Esophagus mucosa (tissue), 1 donor: ENCODE results near the gene SKAP1. TPM values are rescaled to one million over a fixed set of nuclear protein-coding genes. Genes with fewer than 3 reads are reported as not detected.
"Not testable (repeated sequence)": the region's sequence is repeated elsewhere in the genome, so short reads cannot be mapped to it uniquely, and the experiment has no call there.

Experiments
- ATAC-seq: fragments of 200-7000 bp; cut with Tn5 transposase; one replicate; pipeline ENCODE4 v1.9.1; 2020
- total RNA-seq: library from RNA; stranded (reverse); gene quantifications from one replicate; pipeline ENCODE4 v1.2.4, GENCODE V29; 2023
- donor health status: DM: yes; HTN: yes; CAD: no.

SKAP1 gene
- total RNA-seq, 1 donor from 2014 or later: 0.68 TPM

GRCh38 chr17:48368352-48368908, 61.6 kb downstream of the SKAP1 start:
- ATAC-seq: no peak

- no peak for ATAC-seq
These were observed 66.9 kb downstream of the SKAP1 start for GRCh38 chr17:48363161-48363560.

DNA sequence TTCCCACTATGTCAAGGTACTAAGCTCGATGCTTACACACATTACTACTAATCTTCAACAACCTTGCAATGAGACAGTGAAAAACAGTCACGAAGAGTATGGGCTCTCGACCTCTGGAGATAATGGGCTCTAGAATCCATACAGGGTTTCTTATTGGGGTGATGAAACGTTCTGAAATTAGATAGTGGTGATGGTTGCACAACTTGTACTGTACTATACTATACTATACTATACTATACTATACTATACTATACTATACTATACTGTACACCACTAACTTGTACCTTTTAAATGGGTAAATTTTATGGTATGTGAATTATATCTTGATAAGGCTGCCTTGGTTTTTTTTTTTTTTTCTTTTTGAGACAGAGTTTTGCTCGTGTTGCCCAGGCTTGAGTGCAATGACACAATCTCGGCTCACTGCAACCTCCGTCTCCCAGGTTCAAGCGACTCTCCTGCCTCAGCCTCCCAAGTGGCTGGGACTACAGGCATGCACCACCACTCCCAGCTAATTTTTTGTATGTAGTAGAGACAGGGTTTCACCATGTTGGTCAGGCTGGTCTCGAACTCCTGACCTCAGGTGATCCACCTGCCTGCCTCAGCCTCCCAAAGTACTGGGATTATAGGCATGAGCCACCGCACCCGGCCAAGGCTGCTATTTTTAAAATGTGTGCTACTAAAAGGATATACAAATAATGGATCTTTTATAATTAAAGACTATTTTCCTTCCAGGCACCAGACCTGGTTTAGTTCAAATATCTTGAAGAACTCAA, 69.0 kb downstream of the SKAP1 start:
- not testable (repeated sequence) for ATAC-seq

- no peak for ATAC-seq
These were observed 72.0 kb downstream of the SKAP1 start for GRCh38 chr17:48357779-48358602.

- ATAC-seq: no peak
These were observed 73.1 kb downstream of the SKAP1 start for GRCh38 chr17:48356866-48357265.

GRCh38 chr17:48352630-48353029, 77.4 kb downstream of the SKAP1 start:
- ATAC-seq: no peak

- no peak for ATAC-seq
These were observed 78.1 kb downstream of the SKAP1 start for GRCh38 chr17:48351911-48352332.

DNA sequence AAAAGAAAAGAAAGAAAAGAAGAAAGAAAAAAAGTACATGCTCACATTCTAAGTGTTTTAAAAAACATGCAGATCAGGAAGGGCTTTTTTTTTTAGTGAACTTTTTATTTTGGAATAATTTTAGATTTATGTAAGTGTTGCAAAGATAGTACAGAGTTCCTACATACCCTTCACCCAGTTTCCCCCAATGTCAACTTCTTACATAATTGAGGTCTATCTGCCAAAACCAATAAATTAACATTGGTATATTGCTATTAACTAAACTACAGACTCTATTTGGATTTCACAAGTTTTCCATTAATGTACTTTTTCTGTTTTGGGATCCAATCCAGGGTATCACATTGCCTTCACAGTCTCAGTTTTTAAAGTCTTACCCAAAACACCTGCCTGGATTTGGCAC, 81.7 kb downstream of the SKAP1 start:
- no peak for ATAC-seq

GRCh38 chr17:48347177-48347576, 82.8 kb downstream of the SKAP1 start:
- ATAC-seq: no peak

GRCh38 chr17:48344251-48344650, 85.8 kb downstream of the SKAP1 start:
- ATAC-seq: no peak

- ATAC-seq: no peak
These were observed 89.1 kb downstream of the SKAP1 start for GRCh38 chr17:48340916-48341315.

DNA sequence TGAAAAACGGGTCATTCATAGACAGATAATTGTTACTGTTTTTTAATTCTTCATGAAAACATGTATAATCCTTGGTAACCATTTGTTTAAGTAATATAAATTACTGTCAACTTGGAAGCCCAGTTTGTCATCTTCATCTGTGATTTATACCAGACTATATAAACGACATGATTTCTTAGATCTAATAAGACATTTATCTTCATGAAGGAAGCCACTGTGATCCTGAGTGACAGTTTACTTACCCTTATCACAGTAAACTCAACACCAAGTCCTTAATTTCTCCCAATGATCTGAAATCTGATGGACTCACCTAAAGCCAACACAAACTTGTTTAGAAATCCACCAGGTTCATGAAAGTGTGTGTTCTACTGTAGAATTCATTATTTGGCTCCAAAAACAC, 91.3 kb downstream of the SKAP1 start:
- no peak for ATAC-seq

DNA sequence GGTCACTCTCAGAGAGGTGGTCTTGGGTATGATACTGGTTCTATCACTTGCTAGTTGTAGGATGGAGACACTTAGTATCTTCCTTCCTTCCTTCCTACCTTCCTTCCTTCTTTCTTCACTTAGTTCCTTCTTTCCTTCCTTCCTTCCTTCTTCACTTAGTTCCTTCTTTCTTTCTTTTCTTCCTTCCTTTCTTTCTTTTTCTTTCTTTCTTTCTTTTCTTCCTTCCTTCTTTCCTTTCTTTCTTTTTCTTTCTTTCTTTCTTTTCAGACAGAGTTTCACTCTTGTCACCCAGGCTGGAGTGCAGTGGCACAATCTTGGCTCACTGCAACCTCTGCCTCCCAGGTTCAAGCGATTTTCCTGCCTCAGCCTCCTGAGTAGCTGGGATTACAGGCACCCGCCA, 92.1 kb downstream of the SKAP1 start:
- ATAC-seq: not testable (repeated sequence)

DNA sequence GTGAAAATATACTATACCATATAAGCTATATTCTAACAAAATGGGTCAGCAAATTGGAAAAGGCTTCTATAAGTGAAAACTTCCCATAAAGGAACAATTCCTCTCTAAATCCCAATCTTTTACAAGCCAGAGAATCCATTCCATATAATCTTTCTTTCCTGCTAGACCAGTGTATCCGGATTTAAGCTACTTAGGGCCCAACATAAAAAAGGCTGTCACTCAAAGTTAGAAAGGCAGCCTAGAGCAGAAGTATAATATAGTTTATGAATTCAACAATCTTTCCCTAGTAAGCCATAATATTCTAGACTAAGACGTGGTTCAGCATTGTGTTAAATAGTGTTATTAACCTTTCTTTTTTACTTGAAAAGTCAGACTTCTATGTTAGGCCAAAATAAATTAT, 93.0 kb downstream of the SKAP1 start:
- ATAC-seq: no peak

- ATAC-seq: no peak
These were observed 94.0 kb downstream of the SKAP1 start for GRCh38 chr17:48335858-48336500.

GRCh38 chr17:48335146-48335784, 94.7 kb downstream of the SKAP1 start:
- no peak for ATAC-seq

DNA sequence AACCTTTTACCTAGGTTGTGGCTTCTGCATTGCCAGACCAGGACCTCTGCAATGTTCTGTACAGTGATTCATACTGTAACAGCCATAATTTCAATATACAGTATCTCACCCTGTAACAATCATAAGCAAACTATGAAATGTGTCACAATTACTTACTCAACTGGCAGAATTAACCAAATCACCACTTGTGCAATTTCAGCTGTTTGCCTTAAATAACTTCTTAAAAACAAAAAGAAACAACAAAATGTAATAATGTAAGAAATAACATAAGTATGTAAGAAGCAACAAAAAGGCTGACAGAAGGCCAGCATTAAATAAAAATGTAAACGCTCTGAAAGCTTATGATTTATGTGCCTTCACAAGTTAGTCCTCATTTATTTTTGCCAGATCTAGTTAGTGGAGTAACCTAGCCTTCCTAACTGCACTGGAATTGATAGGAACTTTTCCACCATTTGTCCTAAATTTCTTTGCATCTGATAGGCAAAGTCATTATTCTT, 96.9 kb downstream of the SKAP1 start:
- no peak for ATAC-seq

DNA sequence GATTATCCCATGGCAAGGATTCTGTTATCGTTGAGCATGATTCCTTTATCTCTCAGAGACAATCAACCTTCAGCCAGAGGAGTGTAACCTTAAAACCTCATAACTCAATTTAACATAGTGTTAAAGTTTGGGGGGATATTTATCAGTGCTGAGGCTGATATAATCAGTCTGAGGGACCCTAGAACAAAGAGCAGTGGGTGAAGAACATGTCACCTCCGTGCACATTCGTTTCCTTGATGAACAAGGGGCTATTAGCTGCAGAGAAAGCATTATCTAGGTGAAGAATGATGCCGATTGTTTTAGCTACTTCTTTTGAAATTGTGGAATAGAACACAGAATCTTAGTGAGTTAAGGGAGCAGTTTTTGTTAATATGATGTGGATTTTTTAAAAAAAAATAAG, 99.1 kb downstream of the SKAP1 start:
- no peak for ATAC-seq

GRCh38 chr17:48330421-48330820, 99.6 kb downstream of the SKAP1 start:
- ATAC-seq: no peak

GRCh38 chr17:48328457-48328856, 101.6 kb downstream of the SKAP1 start:
- no peak for ATAC-seq

DNA sequence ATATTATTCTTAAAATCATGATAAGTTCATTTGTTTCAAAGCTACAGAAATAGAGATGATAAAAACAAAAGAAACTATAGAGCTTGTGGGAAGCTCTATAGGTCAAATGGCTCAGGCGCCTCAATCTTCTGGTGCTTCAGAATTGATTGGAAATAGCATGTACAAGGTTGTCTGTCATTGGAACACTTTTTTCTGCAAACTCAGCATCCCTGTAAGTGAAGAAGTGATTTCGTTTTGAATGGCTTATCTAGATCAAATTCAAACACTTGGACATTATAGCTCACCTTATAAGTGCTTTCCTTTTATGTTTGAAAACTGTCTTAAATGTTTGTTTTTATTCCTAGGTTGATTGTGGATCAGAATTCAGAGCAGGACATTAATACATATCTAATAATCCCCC, 103.7 kb downstream of the SKAP1 start:
- ATAC-seq: no peak

DNA sequence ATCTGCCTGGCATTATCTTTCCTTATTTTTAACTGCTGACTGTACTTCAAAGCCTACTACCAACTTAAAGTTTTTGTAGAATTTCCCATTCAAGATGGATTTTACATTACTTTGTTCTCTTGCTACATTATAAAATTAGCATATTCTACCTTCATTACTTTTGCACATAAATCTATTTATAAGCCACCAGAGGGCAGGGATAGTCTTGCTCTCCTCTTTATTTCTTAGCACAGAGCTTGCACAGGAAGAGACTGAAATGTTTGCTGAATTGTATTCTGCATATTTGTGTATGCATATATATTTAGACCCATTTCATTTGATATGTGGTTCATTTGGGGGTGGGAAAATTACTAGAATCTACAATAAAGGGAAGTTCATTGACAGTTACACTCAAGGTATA, 108.0 kb downstream of the SKAP1 start:
- ATAC-seq: no peak
